Gastrocnemius medialis (tissue), 4 donors: Measurements from ENCODE around the gene SCNN1A.

Source experiments
- POLR2A ChIP-seq, 2 donors: fragments of 450-650 bp; IDR thresholded peaks; one replicate each; pipeline ENCODE4 v1.6.1; 2017; ENCODE audit warnings: antibody characterized with exemption in 2 of 2, mild to moderate bottlenecking in 2 of 2, moderate library complexity in 2 of 2
- TF ChIP-seq, protein P1 (sequence below), 5 experiments: fragments of 450-650 bp in 3 of 5; fragments of 200-600 bp in 2 of 5; sonication (generic) in 2 of 5; IDR thresholded peaks in 4 of 5; conservative IDR thresholded peaks in 1 of 5; 1 replicate in 4 of 5; 2 replicates in 1 of 5; pipeline ENCODE4 v1.5.1; 2016 to 2019; ENCODE audit warnings: antibody characterized with exemption in 5 of 5, mild to moderate bottlenecking in 3 of 5, moderate library complexity in 3 of 5

GRCh38 chr12:6319446-6319845, 55.9 kb downstream of the SCNN1A start:
- no peak for TF ChIP-seq POLR2A (IDR thresholded peaks at IDR 0.05)
- TF ChIP-seq, protein P1, sequence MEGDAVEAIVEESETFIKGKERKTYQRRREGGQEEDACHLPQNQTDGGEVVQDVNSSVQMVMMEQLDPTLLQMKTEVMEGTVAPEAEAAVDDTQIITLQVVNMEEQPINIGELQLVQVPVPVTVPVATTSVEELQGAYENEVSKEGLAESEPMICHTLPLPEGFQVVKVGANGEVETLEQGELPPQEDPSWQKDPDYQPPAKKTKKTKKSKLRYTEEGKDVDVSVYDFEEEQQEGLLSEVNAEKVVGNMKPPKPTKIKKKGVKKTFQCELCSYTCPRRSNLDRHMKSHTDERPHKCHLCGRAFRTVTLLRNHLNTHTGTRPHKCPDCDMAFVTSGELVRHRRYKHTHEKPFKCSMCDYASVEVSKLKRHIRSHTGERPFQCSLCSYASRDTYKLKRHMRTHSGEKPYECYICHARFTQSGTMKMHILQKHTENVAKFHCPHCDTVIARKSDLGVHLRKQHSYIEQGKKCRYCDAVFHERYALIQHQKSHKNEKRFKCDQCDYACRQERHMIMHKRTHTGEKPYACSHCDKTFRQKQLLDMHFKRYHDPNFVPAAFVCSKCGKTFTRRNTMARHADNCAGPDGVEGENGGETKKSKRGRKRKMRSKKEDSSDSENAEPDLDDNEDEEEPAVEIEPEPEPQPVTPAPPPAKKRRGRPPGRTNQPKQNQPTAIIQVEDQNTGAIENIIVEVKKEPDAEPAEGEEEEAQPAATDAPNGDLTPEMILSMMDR (IDR thresholded peaks at IDR 0.05 in 4 of 5, conservative IDR thresholded peaks at IDR 0.05 in 1 of 5): no peak
